Measurements from ENCODE around the gene CABP7. TPM values are rescaled to one million over a fixed set of nuclear protein-coding genes. Genes with fewer than 3 reads are reported as not detected.

Gene CABP7
- total RNA-seq, 1 experiment from 2014 or later = not detected

DNA sequence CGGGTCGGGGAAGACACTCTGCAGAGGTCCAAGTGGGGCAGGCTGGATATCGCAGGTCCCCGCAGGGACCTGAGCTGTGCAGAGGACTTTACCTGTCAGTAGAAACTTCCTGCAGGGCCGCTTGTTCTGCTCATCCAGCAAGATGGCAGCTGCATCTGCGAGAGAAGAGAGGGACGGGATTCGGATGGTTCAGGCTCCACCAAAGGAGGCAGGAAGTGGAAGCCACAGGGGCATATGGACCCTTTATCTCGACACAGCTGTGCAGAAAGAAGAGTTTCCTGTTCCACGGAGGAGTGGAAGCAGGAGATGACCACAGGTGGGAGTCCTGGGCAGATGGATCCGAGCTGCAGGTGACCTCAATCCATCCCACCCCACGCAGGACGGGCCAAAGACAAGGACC, 22.5 kb downstream of the CABP7 start:
- ChIA-PET POLR2A (no interaction called here), RAD21 (ENCODE audit: low non-redundant PET in 1 of 2, low total read pairs in 2 of 2, uncharacterized antibody in 2 of 2, unreplicated experiment in 2 of 2) (no interaction called here), CTCF (no interaction called here)
- no TSS peak for BruUV-seq (replicated peaks)
- Histone ChIP-seq H3K4me3 (replicated peaks in 1 of 2; ENCODE audit: low read depth in 1 of 2, low read length in 2 of 2) (no peak overlapping the region), H3K27ac (ENCODE audit: low read depth, low read length) (no peak overlapping the region), H2AFZ (ENCODE audit: low read depth, low read length, poor library complexity, severe bottlenecking) (no peak overlapping the region), H3K9ac (ENCODE audit: low read length) (no peak overlapping the region), H3K27me3 (ENCODE audit: insufficient read depth, low read length) (no peaks in the 10 kb centered on the region), H3K4me1 (ENCODE audit: control insufficient read depth in 1 of 2, insufficient read depth in 2 of 2, low read length in 2 of 2) (no peaks in the 10 kb centered on the region), H3K36me3 (ENCODE audit: control insufficient read depth in 1 of 2, insufficient read depth in 2 of 2, low read length in 2 of 2) (no peaks in the 10 kb centered on the region; a peak in 1 of 4 replicates), H3K9me2 (ENCODE audit: insufficient read depth) (no peaks in the 10 kb centered on the region), H3K79me2 (ENCODE audit: insufficient read depth, low read length) (no peaks in the 10 kb centered on the region), H4K20me1 (ENCODE audit: insufficient read depth) (no peaks in the 10 kb centered on the region), H3K9me3 (ENCODE audit: control insufficient read depth in 1 of 2, insufficient read depth in 1 of 2, low read depth in 1 of 2, low read length in 2 of 2) (no peaks in the 10 kb centered on the region), H3K4me2 (ENCODE audit: low read length) (no peak overlapping the region)
- intact Hi-C loops (cut with micrococcal nuclease) = no loop called here
- DNase-seq (ENCODE audit: low read depth, low spot score) (no peak), ATAC-seq (no peak)
- TF ChIP-seq SIN3A (IDR thresholded peaks at IDR 0.05; ENCODE audit: low read depth) (no peak), ELF1 (IDR thresholded peaks at IDR 0.05; ENCODE audit: borderline replicate concordance, low read depth) (no peak), CEBPB (IDR thresholded peaks at IDR 0.05; ENCODE audit: low read depth) (no peak), JUND (IDR thresholded peaks at IDR 0.05) (no peak), ZFX (IDR thresholded peaks at IDR 0.05) (no peak), POLR2A (IDR thresholded peaks at IDR 0.05; ENCODE audit: borderline replicate concordance, extremely low read depth, insufficient read depth, insufficient read length) (no peak), POLR2AphosphoS5 (IDR thresholded peaks at IDR 0.05; ENCODE audit: low read depth, low read length) (no peak), TCF7L2 (IDR thresholded peaks at IDR 0.05; ENCODE audit: borderline replicate concordance, extremely low read depth, insufficient read depth, insufficient read length) (no peak), FOSL1 (IDR thresholded peaks at IDR 0.05; ENCODE audit: low read depth) (no peak), EGR1 (IDR thresholded peaks at IDR 0.05; ENCODE audit: low read depth) (no peak)
- TF ChIP-seq, protein P1, sequence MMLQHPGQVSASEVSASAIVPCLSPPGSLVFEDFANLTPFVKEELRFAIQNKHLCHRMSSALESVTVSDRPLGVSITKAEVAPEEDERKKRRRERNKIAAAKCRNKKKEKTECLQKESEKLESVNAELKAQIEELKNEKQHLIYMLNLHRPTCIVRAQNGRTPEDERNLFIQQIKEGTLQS (IDR thresholded peaks at IDR 0.05) = no peak

DNA sequence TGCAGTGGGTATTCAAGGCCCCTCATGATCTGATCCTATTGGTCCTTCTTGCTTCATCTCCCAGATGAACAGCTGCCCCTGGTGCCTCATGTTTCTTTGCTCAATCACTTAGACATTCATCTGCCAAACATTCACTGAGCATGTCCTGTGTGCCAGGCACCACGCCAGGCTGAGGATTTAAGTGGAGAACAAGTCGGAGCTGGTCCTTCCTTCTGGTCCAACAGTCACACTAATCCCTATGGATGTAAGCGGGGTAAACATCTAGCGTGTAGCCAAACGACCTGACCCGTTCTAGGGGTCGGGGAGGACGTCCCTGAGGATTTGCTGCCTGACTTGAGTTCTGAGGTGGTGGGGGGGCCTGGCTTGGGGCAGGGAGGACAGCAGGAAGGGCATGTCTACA, 25.1 kb downstream of the CABP7 start:
- H3K27ac ChIP-seq (ENCODE audit: low read depth, low read length) = no peak overlapping the region
- no peak overlapping the region for H3K4me3 ChIP-seq (replicated peaks in 1 of 2; ENCODE audit: low read depth in 1 of 2, low read length in 2 of 2)
- no TSS peak for BruUV-seq (replicated peaks)
- POLR2A ChIA-PET = no interaction called here
- H3K36me3 ChIP-seq (ENCODE audit: control insufficient read depth in 1 of 2, insufficient read depth in 2 of 2, low read length in 2 of 2) = no peaks in the 10 kb centered on the region; a peak in 1 of 4 replicates
- no peak overlapping the region for H2AFZ ChIP-seq (ENCODE audit: low read depth, low read length, poor library complexity, severe bottlenecking)
- no peaks in the 10 kb centered on the region for H3K9me3 ChIP-seq (ENCODE audit: control insufficient read depth in 1 of 2, insufficient read depth in 1 of 2, low read depth in 1 of 2, low read length in 2 of 2)
- TF ChIP-seq TCF7L2 (IDR thresholded peaks at IDR 0.05; ENCODE audit: borderline replicate concordance, extremely low read depth, insufficient read depth, insufficient read length) (no peak), SP1 (IDR thresholded peaks at IDR 0.05; ENCODE audit: low read depth) (no peak), FOSL1 (IDR thresholded peaks at IDR 0.05; ENCODE audit: low read depth) (no peak), CEBPB (IDR thresholded peaks at IDR 0.05; ENCODE audit: low read depth) (no peak), CBX3 (IDR thresholded peaks at IDR 0.05; ENCODE audit: low read depth) (no peak), EZH2 (IDR thresholded peaks at IDR 0.05) (no peak), SRF (IDR thresholded peaks at IDR 0.05; ENCODE audit: low read depth) (no peak)
- TF ChIP-seq, protein P1 (IDR thresholded peaks at IDR 0.05) = no peak
- TF ChIP-seq, protein P2, sequence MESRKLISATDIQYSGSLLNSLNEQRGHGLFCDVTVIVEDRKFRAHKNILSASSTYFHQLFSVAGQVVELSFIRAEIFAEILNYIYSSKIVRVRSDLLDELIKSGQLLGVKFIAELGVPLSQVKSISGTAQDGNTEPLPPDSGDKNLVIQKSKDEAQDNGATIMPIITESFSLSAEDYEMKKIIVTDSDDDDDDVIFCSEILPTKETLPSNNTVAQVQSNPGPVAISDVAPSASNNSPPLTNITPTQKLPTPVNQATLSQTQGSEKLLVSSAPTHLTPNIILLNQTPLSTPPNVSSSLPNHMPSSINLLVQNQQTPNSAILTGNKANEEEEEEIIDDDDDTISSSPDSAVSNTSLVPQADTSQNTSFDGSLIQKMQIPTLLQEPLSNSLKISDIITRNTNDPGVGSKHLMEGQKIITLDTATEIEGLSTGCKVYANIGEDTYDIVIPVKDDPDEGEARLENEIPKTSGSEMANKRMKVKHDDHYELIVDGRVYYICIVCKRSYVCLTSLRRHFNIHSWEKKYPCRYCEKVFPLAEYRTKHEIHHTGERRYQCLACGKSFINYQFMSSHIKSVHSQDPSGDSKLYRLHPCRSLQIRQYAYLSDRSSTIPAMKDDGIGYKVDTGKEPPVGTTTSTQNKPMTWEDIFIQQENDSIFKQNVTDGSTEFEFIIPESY (IDR thresholded peaks at IDR 0.05; ENCODE audit: extremely low read depth, insufficient replicate concordance, low read length) = no peak
- TF ChIP-seq, protein P3, sequence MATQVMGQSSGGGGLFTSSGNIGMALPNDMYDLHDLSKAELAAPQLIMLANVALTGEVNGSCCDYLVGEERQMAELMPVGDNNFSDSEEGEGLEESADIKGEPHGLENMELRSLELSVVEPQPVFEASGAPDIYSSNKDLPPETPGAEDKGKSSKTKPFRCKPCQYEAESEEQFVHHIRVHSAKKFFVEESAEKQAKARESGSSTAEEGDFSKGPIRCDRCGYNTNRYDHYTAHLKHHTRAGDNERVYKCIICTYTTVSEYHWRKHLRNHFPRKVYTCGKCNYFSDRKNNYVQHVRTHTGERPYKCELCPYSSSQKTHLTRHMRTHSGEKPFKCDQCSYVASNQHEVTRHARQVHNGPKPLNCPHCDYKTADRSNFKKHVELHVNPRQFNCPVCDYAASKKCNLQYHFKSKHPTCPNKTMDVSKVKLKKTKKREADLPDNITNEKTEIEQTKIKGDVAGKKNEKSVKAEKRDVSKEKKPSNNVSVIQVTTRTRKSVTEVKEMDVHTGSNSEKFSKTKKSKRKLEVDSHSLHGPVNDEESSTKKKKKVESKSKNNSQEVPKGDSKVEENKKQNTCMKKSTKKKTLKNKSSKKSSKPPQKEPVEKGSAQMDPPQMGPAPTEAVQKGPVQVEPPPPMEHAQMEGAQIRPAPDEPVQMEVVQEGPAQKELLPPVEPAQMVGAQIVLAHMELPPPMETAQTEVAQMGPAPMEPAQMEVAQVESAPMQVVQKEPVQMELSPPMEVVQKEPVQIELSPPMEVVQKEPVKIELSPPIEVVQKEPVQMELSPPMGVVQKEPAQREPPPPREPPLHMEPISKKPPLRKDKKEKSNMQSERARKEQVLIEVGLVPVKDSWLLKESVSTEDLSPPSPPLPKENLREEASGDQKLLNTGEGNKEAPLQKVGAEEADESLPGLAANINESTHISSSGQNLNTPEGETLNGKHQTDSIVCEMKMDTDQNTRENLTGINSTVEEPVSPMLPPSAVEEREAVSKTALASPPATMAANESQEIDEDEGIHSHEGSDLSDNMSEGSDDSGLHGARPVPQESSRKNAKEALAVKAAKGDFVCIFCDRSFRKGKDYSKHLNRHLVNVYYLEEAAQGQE (IDR thresholded peaks at IDR 0.05; ENCODE audit: low read depth) = no peak
- H3K9ac ChIP-seq (ENCODE audit: low read length) = no peak overlapping the region
- H3K27me3 ChIP-seq (ENCODE audit: insufficient read depth, low read length) = no peaks in the 10 kb centered on the region
- H3K9me2 ChIP-seq (ENCODE audit: insufficient read depth) = no peaks in the 10 kb centered on the region
- DNase-seq (ENCODE audit: low read depth, low spot score) (no peak), ATAC-seq (no peak)
- no peaks in the 10 kb centered on the region for H4K20me1 ChIP-seq (ENCODE audit: insufficient read depth)
- no peak overlapping the region for H3K4me2 ChIP-seq (ENCODE audit: low read length)
- RAD21 ChIA-PET (ENCODE audit: low non-redundant PET in 1 of 2, low total read pairs in 2 of 2, uncharacterized antibody in 2 of 2, unreplicated experiment in 2 of 2) = no interaction called here
- 0 out of 4 replicates have a peak, but pooled peaks cover 2 to 7% of the 10 kb centered on the region in 2 experiments for H3K4me1 ChIP-seq (ENCODE audit: control insufficient read depth in 1 of 2, insufficient read depth in 2 of 2, low read length in 2 of 2)
- H3K79me2 ChIP-seq (ENCODE audit: insufficient read depth, low read length) = no peaks in the 10 kb centered on the region
- intact Hi-C loops (cut with micrococcal nuclease) = no loop called here
- CTCF ChIA-PET = no interaction called here
